Body of pancreas (tissue), 4 donors: ENCODE data around the gene IGSF21. TPM values are rescaled to one million over a fixed set of nuclear protein-coding genes. Genes with fewer than 3 reads are reported as not detected.

Experiments
- ATAC-seq: fragments of 150-250 bp; one replicate; pipeline ENCODE4 v1.9.1; 2016
- DNase-seq, 4 donors: peaks; one replicate each; pipeline ENCODE4 v3.0.0-alpha.2; 2019
- H3K27ac ChIP-seq, 4 donors: fragments of 200-600 bp; sonication (generic); 1 replicate in 3 of 4; 2 replicates in 1 of 4; pipeline versions ENCODE4 v1.5.1 to v1.6.1; 2016 to 2019; ENCODE audit warnings: mild to moderate bottlenecking in 1 of 4, mixed read lengths in 1 of 4, moderate library complexity in 1 of 4
- H3K27me3 ChIP-seq, 2 donors: fragments of 200-600 bp; sonication (generic); one replicate each; pipeline ENCODE4 v1.6.0; 2016; ENCODE audit warnings: mild to moderate bottlenecking in 1 of 2
- H3K36me3 ChIP-seq, 2 donors: fragments of 200-600 bp; sonication (generic); replicated peaks in 1 of 2; 2 replicates each; pipeline ENCODE4 v1.5.1; 2016; ENCODE audit warnings: low read depth in 2 of 2; ENCODE audit not compliant: insufficient read depth in 1 of 2
- H3K4me1 ChIP-seq: fragments of 200-600 bp; sonication (generic); one replicate; pipeline ENCODE4 v1.6.0; 2016
- H3K4me3 ChIP-seq, 2 donors: fragments of 200-600 bp; sonication (generic); 1 replicate in 1 of 2; 2 replicates in 1 of 2; pipeline ENCODE4 v1.5.1; 2016 to 2019
- H3K9me3 ChIP-seq, 3 donors: fragments of 200-600 bp; sonication (generic); 1 replicate in 2 of 3; 2 replicates in 1 of 3; pipeline ENCODE4 v1.5.1; 2016
- POLR2A ChIP-seq, 3 donors: fragments of 450-650 bp; IDR thresholded peaks; one replicate each; pipeline ENCODE4 v1.6.1; 2016; ENCODE audit warnings: antibody characterized with exemption in 3 of 3, mild to moderate bottlenecking in 2 of 3
- WGBS, 2 donors: methylation state at CpG; one replicate each; pipeline ENCODE4 v1.1.5; 2017; 5-methylcytosine and 5-hydroxymethylcytosine counted together
- intact Hi-C: fragments of 100-400 bp; cut with DNase I; formaldehyde crosslinking; loops from one replicate; pipeline ENCODE4 v1.15.1; 2023
- total RNA-seq, 2 donors: library from RNA; depleted of rRNA; stranded (reverse); fragments of >200 nt; gene quantifications; one replicate each; pipeline ENCODE4 v1.1.0, GENCODE V29; 2016
- TF ChIP-seq, protein P1 (sequence below), 7 experiments: fragments of 450-650 bp in 4 of 7; fragments of 200-600 bp in 3 of 7; sonication (generic) in 3 of 7; IDR thresholded peaks; one replicate each; pipeline ENCODE4 v1.5.1; 2016 to 2019; ENCODE audit warnings: antibody characterized with exemption in 7 of 7

IGSF21 gene
- total RNA-seq, 2 donors from 2014 or later: 0.33 to 2.1 TPM

DNA sequence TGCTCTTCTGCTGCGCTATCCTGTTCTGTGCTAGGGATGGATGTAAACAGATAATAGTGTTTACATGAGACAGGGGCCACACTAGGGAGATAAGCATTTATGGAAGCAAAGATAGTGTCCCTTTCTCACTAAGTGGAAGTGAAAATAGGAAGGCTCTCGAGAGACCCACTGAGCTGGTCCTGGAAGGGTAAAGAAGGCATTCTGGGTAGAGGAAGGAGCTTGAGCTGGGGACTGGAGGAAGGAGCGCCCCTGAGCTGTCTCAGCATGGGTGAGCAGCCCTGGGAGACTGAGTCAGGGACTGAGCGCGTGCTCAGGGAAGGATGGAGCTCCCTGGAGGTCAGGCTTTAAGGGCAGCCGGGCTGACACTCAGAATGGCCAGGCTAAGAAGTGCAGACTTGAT, 93.3 kb downstream of the IGSF21 start:
- peaks cover 0 to 18% of the 10 kb centered on the region in 2 donors for H3K27me3 ChIP-seq
- TF ChIP-seq POLR2A (IDR thresholded peaks at IDR 0.05): no peak
- TF ChIP-seq, protein P1, sequence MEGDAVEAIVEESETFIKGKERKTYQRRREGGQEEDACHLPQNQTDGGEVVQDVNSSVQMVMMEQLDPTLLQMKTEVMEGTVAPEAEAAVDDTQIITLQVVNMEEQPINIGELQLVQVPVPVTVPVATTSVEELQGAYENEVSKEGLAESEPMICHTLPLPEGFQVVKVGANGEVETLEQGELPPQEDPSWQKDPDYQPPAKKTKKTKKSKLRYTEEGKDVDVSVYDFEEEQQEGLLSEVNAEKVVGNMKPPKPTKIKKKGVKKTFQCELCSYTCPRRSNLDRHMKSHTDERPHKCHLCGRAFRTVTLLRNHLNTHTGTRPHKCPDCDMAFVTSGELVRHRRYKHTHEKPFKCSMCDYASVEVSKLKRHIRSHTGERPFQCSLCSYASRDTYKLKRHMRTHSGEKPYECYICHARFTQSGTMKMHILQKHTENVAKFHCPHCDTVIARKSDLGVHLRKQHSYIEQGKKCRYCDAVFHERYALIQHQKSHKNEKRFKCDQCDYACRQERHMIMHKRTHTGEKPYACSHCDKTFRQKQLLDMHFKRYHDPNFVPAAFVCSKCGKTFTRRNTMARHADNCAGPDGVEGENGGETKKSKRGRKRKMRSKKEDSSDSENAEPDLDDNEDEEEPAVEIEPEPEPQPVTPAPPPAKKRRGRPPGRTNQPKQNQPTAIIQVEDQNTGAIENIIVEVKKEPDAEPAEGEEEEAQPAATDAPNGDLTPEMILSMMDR (IDR thresholded peaks at IDR 0.05): no peak
- 46 to 49% methylated on average over 6 of the region's 6 CpGs for WGBS, 2 donors
- H3K4me3 ChIP-seq: no peak overlapping the region
- DNase-seq (no peak), ATAC-seq (no peak)
- intact Hi-C loops: no loop called here
- no peaks in the 10 kb centered on the region for H3K9me3 ChIP-seq
- H3K36me3 ChIP-seq: no peaks in the 10 kb centered on the region
- H3K4me1 ChIP-seq: no peaks in the 10 kb centered on the region
- no peak overlapping the region for H3K27ac ChIP-seq

- ATAC-seq: no peak
- Histone ChIP-seq H3K27me3 (peaks cover 0 to 18% of the 10 kb centered on the region in 2 donors), H3K36me3 (no peaks in the 10 kb centered on the region), H3K27ac (no peak overlapping the region), H3K4me3 (no peak overlapping the region), H3K9me3 (peaks cover 0 to 10% (median 0%) of the 10 kb centered on the region in 3 donors), H3K4me1 (no peaks in the 10 kb centered on the region)
- 47 to 51% methylated on average over 4 of the region's 4 CpGs for WGBS, 2 donors
- no peak for DNase-seq
- TF ChIP-seq POLR2A (IDR thresholded peaks at IDR 0.05): no peak
- TF ChIP-seq, protein P1 (IDR thresholded peaks at IDR 0.05): no peak
- intact Hi-C loops: no loop called here
Measured at GRCh38 chr1:18201997-18202719, 94.6 kb downstream of the IGSF21 start.

DNA sequence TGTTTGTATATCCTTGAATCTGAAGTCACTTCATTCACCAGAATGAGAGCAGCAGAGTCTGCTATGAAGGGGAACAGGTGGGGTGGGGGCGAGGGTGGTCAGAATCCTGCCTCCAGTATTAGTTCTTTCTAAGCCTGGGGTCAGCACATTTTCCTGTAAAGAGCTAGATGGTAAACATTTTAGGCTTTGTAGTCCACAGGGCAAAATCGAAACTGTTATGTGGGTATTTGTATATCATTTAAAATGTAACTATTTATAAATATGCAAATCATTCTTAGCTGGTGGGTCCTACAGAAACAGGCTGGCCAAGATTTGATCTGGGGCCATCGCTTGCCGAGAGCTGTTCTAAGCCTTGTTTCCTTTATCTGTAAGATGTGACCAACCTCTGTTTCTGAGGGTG, 96.0 kb downstream of the IGSF21 start:
- H3K27me3 ChIP-seq: peaks cover 0 to 8% of the 10 kb centered on the region in 2 donors

GRCh38 chr1:18204575-18204974, 97.0 kb downstream of the IGSF21 start:
- no peaks in the 10 kb centered on the region for H3K36me3 ChIP-seq
- DNase-seq: no peak
- no peak for ATAC-seq
- intact Hi-C loops: no loop called here
- TF ChIP-seq, protein P1 (IDR thresholded peaks at IDR 0.05): no peak
- TF ChIP-seq POLR2A (IDR thresholded peaks at IDR 0.05): no peak
- no peak overlapping the region for H3K4me3 ChIP-seq
- 35 to 45% methylated on average over 1 of the region's 1 CpG for WGBS, 2 donors
- peaks cover 0 to 6% of the 10 kb centered on the region in 2 donors for H3K27me3 ChIP-seq
- no peak overlapping the region for H3K27ac ChIP-seq
- H3K9me3 ChIP-seq: peaks cover 0 to 13% (median 0%) of the 10 kb centered on the region in 3 donors
- no peaks in the 10 kb centered on the region for H3K4me1 ChIP-seq

More for the DNA sequence above, 96.0 kb downstream of the IGSF21 start:
- Histone ChIP-seq H3K27ac (no peak overlapping the region), H3K4me3 (no peak overlapping the region), H3K36me3 (no peaks in the 10 kb centered on the region), H3K9me3 (peaks cover 0 to 13% (median 0%) of the 10 kb centered on the region in 3 donors), H3K4me1 (no peaks in the 10 kb centered on the region)
- ATAC-seq: no peak
- TF ChIP-seq POLR2A (IDR thresholded peaks at IDR 0.05): no peak
- TF ChIP-seq, protein P1 (IDR thresholded peaks at IDR 0.05): no peak
- DNase-seq: no peak
- intact Hi-C loops: no loop called here
- 52 to 58% methylated on average over 4 of the region's 4 CpGs for WGBS, 2 donors

GRCh38 chr1:18205319-18205718, 97.7 kb downstream of the IGSF21 start:
- H3K27ac ChIP-seq: no peak overlapping the region
- DNase-seq (no peak), ATAC-seq (no peak)
- intact Hi-C loops: no loop called here
- no peaks in the 10 kb centered on the region for H3K27me3 ChIP-seq
- no peaks in the 10 kb centered on the region for H3K36me3 ChIP-seq
- H3K9me3 ChIP-seq: peaks cover 0 to 13% (median 0%) of the 10 kb centered on the region in 3 donors
- TF ChIP-seq, protein P1 (IDR thresholded peaks at IDR 0.05): no peak
- TF ChIP-seq POLR2A (IDR thresholded peaks at IDR 0.05): no peak
- H3K4me1 ChIP-seq: no peaks in the 10 kb centered on the region
- no peak overlapping the region for H3K4me3 ChIP-seq
- 15% methylated on average over 7 of the region's 7 CpGs for WGBS, 2 donors
